ENCODE measurements around the gene QRFP.
"Not testable (repeated sequence)": the region's sequence is repeated elsewhere in the genome, so short reads cannot be mapped to it uniquely, and the experiment has no call there.

QRFP gene

GRCh38 chr9:130911254-130912049, 14.8 kb upstream of the QRFP start:
- H3K4me1 ChIP-seq (ENCODE audit: control insufficient read depth, insufficient read depth, low read length): no peaks in the 10 kb centered on the region
- POLR2A ChIA-PET: no interaction called here
- CTCF ChIA-PET: interaction anchor here (0.6 to 0.8 kb wide), 2 partner anchors 45 to 163 kb away, joined by 3 to 4 read pairs; no protein-coding TSS in a partner anchor
- no peak overlapping the region for H3K27ac ChIP-seq (ENCODE audit: extremely low read depth, low read depth, low read length)
- no peaks in the 10 kb centered on the region for H3K9me3 ChIP-seq (ENCODE audit: control insufficient read depth, insufficient read depth, low read depth, low read length)
- H3K36me3 ChIP-seq (ENCODE audit: control insufficient read depth in 2 of 2, insufficient read depth in 1 of 2, low read length in 2 of 2): no peaks in the 10 kb centered on the region
- no peak overlapping the region for H3K4me3 ChIP-seq (ENCODE audit: low read depth, low read length)
- no peak for TF ChIP-seq ZNF341 (tag by site-specific recombination; IDR thresholded peaks at IDR 0.05; ENCODE audit: low read depth)
- no peak for TF ChIP-seq ZNF16 (tag by site-specific recombination; IDR thresholded peaks at IDR 0.05; ENCODE audit: low read depth)
- no peak for TF ChIP-seq EGR2 (tag by site-specific recombination; IDR thresholded peaks at IDR 0.05; ENCODE audit: low read depth)
- TF ChIP-seq ZNF223 (tag by site-specific recombination; IDR thresholded peaks at IDR 0.05): no peak
- TF ChIP-seq ZSCAN23 (tag by site-specific recombination; IDR thresholded peaks at IDR 0.05): no peak
- TF ChIP-seq ZEB2 (tag by site-specific recombination; IDR thresholded peaks at IDR 0.05): no peak
- TF ChIP-seq ZNF530 (tag by site-specific recombination; IDR thresholded peaks at IDR 0.05; ENCODE audit: low read depth): no peak
- no peak for TF ChIP-seq ZNF426 (tag by site-specific recombination; IDR thresholded peaks at IDR 0.05)
- no peak for TF ChIP-seq HOXD13 (CRISPR knock-in tag; IDR thresholded peaks at IDR 0.05; ENCODE audit: borderline replicate concordance)

DNA sequence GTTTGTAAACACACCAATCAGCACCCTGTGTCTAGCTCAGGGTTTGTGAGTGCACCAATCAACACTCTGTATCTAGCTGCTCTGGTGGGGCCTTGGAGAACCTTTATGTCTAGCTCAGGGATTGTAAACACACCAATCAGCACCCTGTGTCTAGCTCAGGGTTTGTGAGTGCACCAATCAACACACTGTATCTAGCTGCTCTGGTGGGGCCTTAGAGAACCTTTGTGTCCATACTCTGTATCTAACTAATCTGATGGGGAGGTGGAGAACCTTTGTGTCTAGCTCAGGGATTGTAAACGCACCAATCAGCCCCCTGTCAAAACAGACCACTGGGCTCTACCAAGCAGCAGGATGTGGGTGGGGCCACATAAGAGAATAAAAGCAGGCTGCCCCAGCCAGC, 14.1 kb upstream of the QRFP start:
- H3K36me3 ChIP-seq (ENCODE audit: control insufficient read depth in 2 of 2, insufficient read depth in 1 of 2, low read length in 2 of 2); H3K27ac ChIP-seq (ENCODE audit: extremely low read depth, low read depth, low read length); H3K9me3 ChIP-seq (ENCODE audit: control insufficient read depth, insufficient read depth, low read depth, low read length); H3K4me3 ChIP-seq (ENCODE audit: low read depth, low read length); H3K4me1 ChIP-seq (ENCODE audit: control insufficient read depth, insufficient read depth, low read length); POLR2A ChIA-PET: not testable (repeated sequence)
- CTCF ChIA-PET: interaction anchor here (0.6 to 0.8 kb wide), 2 partner anchors 44 to 162 kb away, joined by 3 to 4 read pairs; no protein-coding TSS in a partner anchor
- peak; percentile 55 for TF ChIP-seq SP2 (tag by site-specific recombination; IDR thresholded peaks at IDR 0.05)

- H3K4me3 ChIP-seq (ENCODE audit: low read depth, low read length); H3K36me3 ChIP-seq (ENCODE audit: control insufficient read depth in 2 of 2, insufficient read depth in 1 of 2, low read length in 2 of 2); H3K27ac ChIP-seq (ENCODE audit: extremely low read depth, low read depth, low read length); H3K9me3 ChIP-seq (ENCODE audit: control insufficient read depth, insufficient read depth, low read depth, low read length); CTCF ChIA-PET; H3K4me1 ChIP-seq (ENCODE audit: control insufficient read depth, insufficient read depth, low read length): not testable (repeated sequence)
- POLR2A ChIA-PET: interaction anchor here (0.7 kb wide), 1 partner anchor 30 kb away, joined by 3 read pairs; no protein-coding TSS in a partner anchor
- 0 out of 2 replicates have a peak, but pooled peaks have one; percentile 27 for TF ChIP-seq ZBTB8A (tag by site-specific recombination; IDR thresholded peaks at IDR 0.05)
Observed at GRCh38 chr9:130910041-130910440, 13.4 kb upstream of the QRFP start.

GRCh38 chr9:130908878-130909355, 12.3 kb upstream of the QRFP start:
- CTCF ChIA-PET: no interaction called here
- Histone ChIP-seq H3K27ac (ENCODE audit: extremely low read depth, low read depth, low read length) (no peak overlapping the region), H3K4me3 (ENCODE audit: low read depth, low read length) (no peak overlapping the region), H3K4me1 (ENCODE audit: control insufficient read depth, insufficient read depth, low read length) (no peaks in the 10 kb centered on the region), H3K9me3 (ENCODE audit: control insufficient read depth, insufficient read depth, low read depth, low read length) (no peaks in the 10 kb centered on the region), H3K36me3 (ENCODE audit: control insufficient read depth in 2 of 2, insufficient read depth in 1 of 2, low read length in 2 of 2) (no peaks in the 10 kb centered on the region)
- POLR2A ChIA-PET: no interaction called here
- TF ChIP-seq ZBTB17 (tag by site-specific recombination; IDR thresholded peaks at IDR 0.05) (no peak), KLF1 (tag by site-specific recombination; IDR thresholded peaks at IDR 0.05) (peak; percentile 60; the same call in 1 of the 2 replicates)

DNA sequence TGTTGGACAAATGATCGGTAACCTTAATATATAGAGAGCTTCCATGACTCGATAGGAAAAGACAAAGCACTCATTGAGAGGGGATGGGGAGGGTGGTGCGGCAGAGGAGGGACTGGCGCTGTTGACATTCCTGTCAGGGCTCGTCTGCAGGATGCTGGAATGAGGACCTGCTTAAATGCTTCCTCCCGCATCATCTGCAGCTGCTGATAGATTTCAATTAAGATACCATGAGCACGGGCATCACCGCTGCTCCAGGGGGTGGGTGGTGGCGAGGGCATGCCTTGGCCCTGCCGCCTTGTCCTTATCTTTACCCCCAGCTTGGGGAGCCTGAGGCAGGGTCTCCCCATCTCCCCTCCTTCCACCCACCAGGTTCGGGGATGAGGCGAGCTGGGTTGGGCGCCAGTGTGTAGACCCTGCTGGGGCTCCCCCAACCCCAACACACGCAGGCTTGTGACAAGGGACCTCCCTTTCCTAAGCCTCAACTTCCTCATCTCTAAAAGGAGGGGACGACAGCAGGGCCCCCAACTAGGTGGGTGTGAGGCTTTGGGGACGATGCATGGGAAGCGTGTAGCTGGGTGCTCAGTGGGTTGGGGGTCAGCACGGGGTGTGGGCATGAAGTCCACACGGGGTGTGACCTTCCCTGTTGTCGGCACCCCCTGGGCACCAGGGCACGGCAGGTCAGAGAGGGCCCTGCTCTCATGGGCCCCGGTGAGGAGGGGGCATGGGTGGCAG, 11.7 kb upstream of the QRFP start:
- POLR2A ChIA-PET: no interaction called here
- H3K4me1 ChIP-seq (ENCODE audit: control insufficient read depth, insufficient read depth, low read length): no peaks in the 10 kb centered on the region
- no peaks in the 10 kb centered on the region for H3K36me3 ChIP-seq (ENCODE audit: control insufficient read depth in 2 of 2, insufficient read depth in 1 of 2, low read length in 2 of 2)
- no peaks in the 10 kb centered on the region for H3K9me3 ChIP-seq (ENCODE audit: control insufficient read depth, insufficient read depth, low read depth, low read length)
- CTCF ChIA-PET: interaction anchor here (0.7 to 1.3 kb wide), 3 partner anchors 39 to 90 kb away, joined by 3 to 7 read pairs (median 4); no protein-coding TSS in a partner anchor
- no peak overlapping the region for H3K27ac ChIP-seq (ENCODE audit: extremely low read depth, low read depth, low read length)
- no peak overlapping the region for H3K4me3 ChIP-seq (ENCODE audit: low read depth, low read length)
- TF ChIP-seq OSR2 (tag by site-specific recombination; IDR thresholded peaks at IDR 0.05): no peak
- TF ChIP-seq ZNF23 (tag by site-specific recombination; IDR thresholded peaks at IDR 0.05; ENCODE audit: borderline replicate concordance): no peak
- TF ChIP-seq, protein P1, sequence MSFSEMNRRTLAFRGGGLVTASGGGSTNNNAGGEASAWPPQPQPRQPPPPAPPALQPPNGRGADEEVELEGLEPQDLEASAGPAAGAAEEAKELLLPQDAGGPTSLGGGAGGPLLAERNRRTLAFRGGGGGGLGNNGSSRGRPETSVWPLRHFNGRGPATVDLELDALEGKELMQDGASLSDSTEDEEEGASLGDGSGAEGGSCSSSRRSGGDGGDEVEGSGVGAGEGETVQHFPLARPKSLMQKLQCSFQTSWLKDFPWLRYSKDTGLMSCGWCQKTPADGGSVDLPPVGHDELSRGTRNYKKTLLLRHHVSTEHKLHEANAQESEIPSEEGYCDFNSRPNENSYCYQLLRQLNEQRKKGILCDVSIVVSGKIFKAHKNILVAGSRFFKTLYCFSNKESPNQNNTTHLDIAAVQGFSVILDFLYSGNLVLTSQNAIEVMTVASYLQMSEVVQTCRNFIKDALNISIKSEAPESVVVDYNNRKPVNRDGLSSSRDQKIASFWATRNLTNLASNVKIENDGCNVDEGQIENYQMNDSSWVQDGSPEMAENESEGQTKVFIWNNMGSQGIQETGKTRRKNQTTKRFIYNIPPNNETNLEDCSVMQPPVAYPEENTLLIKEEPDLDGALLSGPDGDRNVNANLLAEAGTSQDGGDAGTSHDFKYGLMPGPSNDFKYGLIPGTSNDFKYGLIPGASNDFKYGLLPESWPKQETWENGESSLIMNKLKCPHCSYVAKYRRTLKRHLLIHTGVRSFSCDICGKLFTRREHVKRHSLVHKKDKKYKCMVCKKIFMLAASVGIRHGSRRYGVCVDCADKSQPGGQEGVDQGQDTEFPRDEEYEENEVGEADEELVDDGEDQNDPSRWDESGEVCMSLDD (tag by site-specific recombination; IDR thresholded peaks at IDR 0.05): peak; percentile 35; the same call in 1 of the 2 replicates
- TF ChIP-seq SP3 (tag by site-specific recombination; IDR thresholded peaks at IDR 0.05): no peak
- TF ChIP-seq PRDM1 (tag by site-specific recombination; IDR thresholded peaks at IDR 0.05): no peak

Data from HEK293 (cell line).